Measurements from ENCODE around the gene MACROD2. TPM values are rescaled to one million over a fixed set of nuclear protein-coding genes. Genes with fewer than 3 reads are reported as not detected.

The MACROD2 gene
- total RNA-seq, 1 donor from 2014 or later = 3.1 TPM

GRCh38 chr20:16058268-16058667 is 2063.0 kb downstream of the MACROD2 start:
- Histone ChIP-seq H3K27me3 (ENCODE audit: control insufficient read depth in 3 of 3, insufficient read depth in 3 of 3, low read length in 3 of 3) (no peaks in the 10 kb centered on the region), H3K9me3 (ENCODE audit: control insufficient read depth in 3 of 3, low read length in 3 of 3) (no peaks in the 10 kb centered on the region), H3K36me3 (ENCODE audit: control insufficient read depth in 3 of 3, insufficient read depth in 3 of 3, low read length in 3 of 3) (no peaks in the 10 kb centered on the region), H3K27ac (ENCODE audit: low read depth, low read length) (no peak overlapping the region), H3K4me3 (ENCODE audit: low read length in 3 of 3) (no peak overlapping the region), H3K4me1 (ENCODE audit: control insufficient read depth in 3 of 3, insufficient read depth in 3 of 3, low read length in 3 of 3) (no peaks in the 10 kb centered on the region), H3K9ac (ENCODE audit: low read depth in 1 of 3, low read length in 3 of 3) (no peak overlapping the region)

DNA sequence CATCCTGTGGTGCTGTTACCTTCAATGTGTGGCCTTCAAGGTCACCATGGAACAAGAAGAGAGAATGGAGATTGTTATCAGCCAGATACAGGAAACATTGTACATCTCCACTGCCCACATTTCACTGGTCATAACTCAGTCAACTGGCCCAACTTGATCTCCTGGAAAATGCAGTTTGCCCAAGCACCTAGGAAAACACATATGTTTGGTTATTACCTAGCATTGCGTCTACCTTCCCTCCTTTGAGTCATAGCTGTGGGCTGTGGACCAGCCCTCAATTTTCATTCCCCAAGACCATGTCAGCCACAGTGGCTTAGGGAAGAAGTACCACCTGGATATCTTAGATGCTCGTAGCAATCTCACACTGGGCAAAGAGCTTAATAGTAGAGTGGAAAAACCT is 2064.5 kb downstream of the MACROD2 start:
- Histone ChIP-seq H3K9me3 (ENCODE audit: control insufficient read depth in 3 of 3, low read length in 3 of 3) (no peaks in the 10 kb centered on the region), H3K27me3 (ENCODE audit: control insufficient read depth in 3 of 3, insufficient read depth in 3 of 3, low read length in 3 of 3) (no peaks in the 10 kb centered on the region), H3K4me1 (ENCODE audit: control insufficient read depth in 3 of 3, insufficient read depth in 3 of 3, low read length in 3 of 3) (peaks cover 0 to 7% (median 0%) of the 10 kb centered on the region in 3 donors), H3K36me3 (ENCODE audit: control insufficient read depth in 3 of 3, insufficient read depth in 3 of 3, low read length in 3 of 3) (no peaks in the 10 kb centered on the region), H3K27ac (ENCODE audit: low read depth, low read length) (no peak overlapping the region), H3K4me3 (ENCODE audit: low read length in 3 of 3) (no peak overlapping the region), H3K9ac (ENCODE audit: low read depth in 1 of 3, low read length in 3 of 3) (no peak overlapping the region)

- Histone ChIP-seq H3K4me1 (ENCODE audit: control insufficient read depth in 3 of 3, insufficient read depth in 3 of 3, low read length in 3 of 3) (peaks cover 0 to 13% (median 0%) of the 10 kb centered on the region in 3 donors), H3K9me3 (ENCODE audit: control insufficient read depth in 3 of 3, low read length in 3 of 3) (no peaks in the 10 kb centered on the region), H3K4me3 (ENCODE audit: low read length in 3 of 3) (no peak overlapping the region), H3K27me3 (ENCODE audit: control insufficient read depth in 3 of 3, insufficient read depth in 3 of 3, low read length in 3 of 3) (no peaks in the 10 kb centered on the region), H3K9ac (ENCODE audit: low read depth in 1 of 3, low read length in 3 of 3) (no peak overlapping the region), H3K27ac (ENCODE audit: low read depth, low read length) (no peak overlapping the region), H3K36me3 (ENCODE audit: control insufficient read depth in 3 of 3, insufficient read depth in 3 of 3, low read length in 3 of 3) (no peaks in the 10 kb centered on the region)
Measured at GRCh38 chr20:16061351-16061750, 2066.0 kb downstream of the MACROD2 start.

DNA sequence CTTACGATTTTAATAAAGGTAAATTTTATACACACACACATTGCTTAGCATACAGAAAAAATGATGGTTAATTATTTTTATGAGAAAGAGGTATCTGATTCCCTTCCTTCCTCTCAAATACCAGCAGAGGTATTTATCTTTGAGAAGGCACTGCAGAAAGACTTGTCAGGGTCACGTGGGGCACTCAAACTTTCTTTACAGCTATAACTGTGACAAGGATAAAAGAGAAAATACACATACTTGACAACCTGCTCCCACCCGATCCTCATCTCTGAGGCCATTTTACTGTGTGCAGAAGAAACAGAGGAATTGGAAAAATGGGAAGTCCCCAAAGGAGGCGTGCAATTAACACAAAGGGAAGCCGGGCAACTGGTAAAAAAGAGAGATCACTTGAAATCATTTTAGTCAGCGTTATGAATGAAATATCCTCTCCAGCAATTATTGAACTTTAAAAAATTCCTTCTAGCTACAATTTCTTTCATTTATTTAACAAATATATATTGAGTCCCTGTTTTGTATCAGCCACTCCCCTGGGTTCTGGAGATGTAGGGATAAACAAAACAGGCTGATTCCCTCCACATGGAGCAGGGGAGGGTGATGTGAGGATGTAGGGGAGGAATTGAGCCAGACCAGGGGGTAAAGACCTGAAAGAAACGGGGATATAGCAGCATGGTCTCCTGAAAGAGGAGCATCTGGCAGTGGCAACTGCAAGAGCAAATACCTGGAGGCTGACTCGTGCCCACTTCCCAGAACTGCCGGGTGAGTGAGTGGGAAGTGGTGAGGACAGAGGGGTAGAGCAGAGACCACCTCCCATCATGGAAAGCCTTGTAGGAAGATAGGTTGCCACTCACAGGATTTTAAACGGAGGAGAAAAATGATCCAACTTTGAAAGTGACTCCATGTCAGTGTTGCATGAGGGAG is 2067.6 kb downstream of the MACROD2 start:
- Histone ChIP-seq H3K4me1 (ENCODE audit: control insufficient read depth in 3 of 3, insufficient read depth in 3 of 3, low read length in 3 of 3) (peaks cover 0 to 13% (median 0%) of the 10 kb centered on the region in 3 donors), H3K27me3 (ENCODE audit: control insufficient read depth in 3 of 3, insufficient read depth in 3 of 3, low read length in 3 of 3) (no peaks in the 10 kb centered on the region), H3K9me3 (ENCODE audit: control insufficient read depth in 3 of 3, low read length in 3 of 3) (no peaks in the 10 kb centered on the region), H3K27ac (ENCODE audit: low read depth, low read length) (no peak overlapping the region), H3K36me3 (ENCODE audit: control insufficient read depth in 3 of 3, insufficient read depth in 3 of 3, low read length in 3 of 3) (no peaks in the 10 kb centered on the region), H3K4me3 (ENCODE audit: low read length in 3 of 3) (no peak overlapping the region), H3K9ac (ENCODE audit: low read depth in 1 of 3, low read length in 3 of 3) (no peak overlapping the region)

GRCh38 chr20:16063881-16064280 is 2068.6 kb downstream of the MACROD2 start:
- H3K27me3 ChIP-seq (ENCODE audit: control insufficient read depth in 3 of 3, insufficient read depth in 3 of 3, low read length in 3 of 3) = no peaks in the 10 kb centered on the region
- no peak overlapping the region for H3K9ac ChIP-seq (ENCODE audit: low read depth in 1 of 3, low read length in 3 of 3)
- H3K36me3 ChIP-seq (ENCODE audit: control insufficient read depth in 3 of 3, insufficient read depth in 3 of 3, low read length in 3 of 3) = no peaks in the 10 kb centered on the region
- H3K9me3 ChIP-seq (ENCODE audit: control insufficient read depth in 3 of 3, low read length in 3 of 3) = no peaks in the 10 kb centered on the region
- H3K4me1 ChIP-seq (ENCODE audit: control insufficient read depth in 3 of 3, insufficient read depth in 3 of 3, low read length in 3 of 3) = peaks cover 0 to 13% (median 0%) of the 10 kb centered on the region in 3 donors
- no peak overlapping the region for H3K4me3 ChIP-seq (ENCODE audit: low read length in 3 of 3)
- no peak overlapping the region for H3K27ac ChIP-seq (ENCODE audit: low read depth, low read length)

DNA sequence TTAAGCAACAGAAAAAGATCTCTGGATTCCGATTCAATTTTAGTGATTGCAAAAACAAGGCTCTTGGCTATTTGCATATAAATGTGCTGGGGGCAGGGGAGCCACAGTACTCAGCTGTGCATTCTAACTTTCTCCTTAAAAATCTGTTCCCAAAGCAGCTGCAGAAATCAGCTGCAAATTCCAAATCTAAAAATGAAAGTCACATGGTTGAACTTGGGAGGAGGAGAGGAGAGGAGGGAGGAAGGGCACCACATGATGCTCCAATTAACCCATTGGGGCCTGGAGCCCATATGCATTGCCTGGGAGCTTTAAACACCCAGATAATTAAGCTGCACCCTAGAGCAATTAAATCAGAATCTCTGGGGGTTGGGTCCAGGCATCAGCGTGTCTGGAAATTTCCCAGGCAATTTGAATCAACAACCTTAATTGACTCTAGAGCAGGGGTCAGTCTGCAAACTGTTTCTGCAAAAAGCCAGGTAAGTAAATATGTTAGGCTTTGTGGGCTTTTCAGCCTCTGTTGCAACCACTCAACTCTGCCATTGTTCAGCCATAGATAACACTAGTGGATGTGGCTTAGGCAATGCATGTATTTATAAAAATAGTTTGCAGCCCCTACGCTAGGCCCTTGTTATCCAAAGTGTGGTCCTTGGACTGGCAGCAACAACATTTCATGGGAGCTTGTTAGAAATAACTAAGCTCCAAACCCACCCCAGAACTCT is 2069.8 kb downstream of the MACROD2 start:
- Histone ChIP-seq H3K27ac (ENCODE audit: low read depth, low read length) (no peak overlapping the region), H3K9me3 (ENCODE audit: control insufficient read depth in 3 of 3, low read length in 3 of 3) (no peaks in the 10 kb centered on the region), H3K4me3 (ENCODE audit: low read length in 3 of 3) (no peak overlapping the region), H3K36me3 (ENCODE audit: control insufficient read depth in 3 of 3, insufficient read depth in 3 of 3, low read length in 3 of 3) (no peaks in the 10 kb centered on the region), H3K4me1 (ENCODE audit: control insufficient read depth in 3 of 3, insufficient read depth in 3 of 3, low read length in 3 of 3) (peaks cover 0 to 13% (median 0%) of the 10 kb centered on the region in 3 donors), H3K27me3 (ENCODE audit: control insufficient read depth in 3 of 3, insufficient read depth in 3 of 3, low read length in 3 of 3) (no peaks in the 10 kb centered on the region), H3K9ac (ENCODE audit: low read depth in 1 of 3, low read length in 3 of 3) (no peak overlapping the region)

DNA sequence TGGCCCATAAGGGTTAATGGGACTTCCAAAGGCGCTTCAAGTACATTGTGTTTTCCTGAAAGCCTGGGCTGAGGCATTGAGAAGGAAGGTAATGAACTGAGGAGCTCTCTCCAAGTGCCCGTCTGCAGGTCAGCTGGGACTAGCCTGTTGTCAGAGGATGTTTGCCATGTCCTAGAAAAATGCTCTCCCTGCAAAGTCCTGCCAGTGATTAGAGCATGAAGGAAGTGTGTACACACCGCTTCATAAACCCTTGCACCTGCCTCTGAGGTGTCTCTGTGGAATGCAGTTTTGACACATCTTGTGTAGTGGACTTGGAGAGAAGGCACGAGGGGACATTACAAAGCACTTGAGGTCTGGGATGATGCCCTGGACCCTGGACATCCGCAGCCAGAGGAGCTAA is 2071.3 kb downstream of the MACROD2 start:
- H3K27me3 ChIP-seq (ENCODE audit: control insufficient read depth in 3 of 3, insufficient read depth in 3 of 3, low read length in 3 of 3) = no peaks in the 10 kb centered on the region
- peaks cover 0 to 13% (median 0%) of the 10 kb centered on the region in 3 donors for H3K4me1 ChIP-seq (ENCODE audit: control insufficient read depth in 3 of 3, insufficient read depth in 3 of 3, low read length in 3 of 3)
- no peak overlapping the region for H3K27ac ChIP-seq (ENCODE audit: low read depth, low read length)
- no peaks in the 10 kb centered on the region for H3K9me3 ChIP-seq (ENCODE audit: control insufficient read depth in 3 of 3, low read length in 3 of 3)
- no peak overlapping the region for H3K9ac ChIP-seq (ENCODE audit: low read depth in 1 of 3, low read length in 3 of 3)
- H3K4me3 ChIP-seq (ENCODE audit: low read length in 3 of 3) = no peak overlapping the region
- no peaks in the 10 kb centered on the region for H3K36me3 ChIP-seq (ENCODE audit: control insufficient read depth in 3 of 3, insufficient read depth in 3 of 3, low read length in 3 of 3)

- Histone ChIP-seq H3K27ac (ENCODE audit: low read depth, low read length) (no peak overlapping the region), H3K9ac (ENCODE audit: low read depth in 1 of 3, low read length in 3 of 3) (no peak overlapping the region), H3K4me3 (ENCODE audit: low read length in 3 of 3) (no peak overlapping the region), H3K4me1 (ENCODE audit: control insufficient read depth in 3 of 3, insufficient read depth in 3 of 3, low read length in 3 of 3) (peaks cover 0 to 10% (median 0%) of the 10 kb centered on the region in 3 donors), H3K9me3 (ENCODE audit: control insufficient read depth in 3 of 3, low read length in 3 of 3) (no peaks in the 10 kb centered on the region), H3K27me3 (ENCODE audit: control insufficient read depth in 3 of 3, insufficient read depth in 3 of 3, low read length in 3 of 3) (no peaks in the 10 kb centered on the region), H3K36me3 (ENCODE audit: control insufficient read depth in 3 of 3, insufficient read depth in 3 of 3, low read length in 3 of 3) (no peaks in the 10 kb centered on the region)
Measured at GRCh38 chr20:16069389-16070010, 2074.2 kb downstream of the MACROD2 start.

GRCh38 chr20:16072220-16072619 is 2076.9 kb downstream of the MACROD2 start:
- H3K4me3 ChIP-seq (ENCODE audit: low read length in 3 of 3) = no peak overlapping the region
- no peak overlapping the region for H3K27ac ChIP-seq (ENCODE audit: low read depth, low read length)
- no peak overlapping the region for H3K9ac ChIP-seq (ENCODE audit: low read depth in 1 of 3, low read length in 3 of 3)
- no peaks in the 10 kb centered on the region for H3K4me1 ChIP-seq (ENCODE audit: control insufficient read depth in 3 of 3, insufficient read depth in 3 of 3, low read length in 3 of 3)
- H3K9me3 ChIP-seq (ENCODE audit: control insufficient read depth in 3 of 3, low read length in 3 of 3) = no peaks in the 10 kb centered on the region
- no peaks in the 10 kb centered on the region for H3K27me3 ChIP-seq (ENCODE audit: control insufficient read depth in 3 of 3, insufficient read depth in 3 of 3, low read length in 3 of 3)
- no peaks in the 10 kb centered on the region for H3K36me3 ChIP-seq (ENCODE audit: control insufficient read depth in 3 of 3, insufficient read depth in 3 of 3, low read length in 3 of 3)

Data from skeletal muscle tissue (tissue), 4 donors.